HepG2 (cell line): Measurements from ENCODE around the gene SIMC1. TPM values are rescaled to one million over a fixed set of nuclear protein-coding genes. Genes with fewer than 3 reads are reported as not detected.
A peak's percentile ranks its signal among the peaks of the same experiment; 100 is the strongest.

Experiments used
- EEA1 ChIP-seq: sonication (generic); formaldehyde crosslinking; IDR thresholded peaks from 2 replicates; pipeline ENCODE4 v1.5.1; 2020; ENCODE audit warnings: mild to moderate bottlenecking, missing genetic modification reagents, borderline replicate concordance
- HOXD1 ChIP-seq: sonication (generic); formaldehyde crosslinking; IDR thresholded peaks from 2 replicates; pipeline ENCODE4 v1.5.0; 2020; ENCODE audit warnings: missing genetic modification reagents
- PRPF4 ChIP-seq: fragments of 200-400 bp; formaldehyde crosslinking; IDR thresholded peaks from 2 replicates; pipeline ENCODE4 v1.6.1; 2016; ENCODE audit warnings: low read length, low read depth; ENCODE audit not compliant: poor library complexity, severe bottlenecking
- SSRP1 ChIP-seq: IDR thresholded peaks from 2 replicates; pipeline ENCODE4 v1.6.1; 2016; ENCODE audit warnings: control low read depth
- TCF7 ChIP-seq: sonication (generic); IDR thresholded peaks from 2 replicates; pipeline ENCODE4 v1.6.1; 2016; ENCODE audit warnings: antibody characterized with exemption, low read depth
- TCF7L2 ChIP-seq: IDR thresholded peaks from 2 replicates; pipeline ENCODE4 v1.6.1; 2011; ENCODE audit warnings: mild to moderate bottlenecking, low read depth, low read length, moderate library complexity
- THYN1 ChIP-seq: sonication (generic); formaldehyde crosslinking; IDR thresholded peaks from 2 replicates; pipeline ENCODE4 v1.8.1; 2023; ENCODE audit warnings: low read depth, mild to moderate bottlenecking, moderate library complexity, missing genetic modification reagents, borderline replicate concordance
- ZFP1 ChIP-seq: IDR thresholded peaks from 2 replicates; pipeline ENCODE4 v1.6.1; 2016
- ZNF225 ChIP-seq: sonication (generic); formaldehyde crosslinking; IDR thresholded peaks from 2 replicates; pipeline ENCODE4 v1.4.0; 2020; ENCODE audit warnings: mild to moderate bottlenecking, missing genetic modification reagents
- ZNF343 ChIP-seq: sonication (generic); formaldehyde crosslinking; IDR thresholded peaks from 2 replicates; pipeline ENCODE4 v1.4.0; 2020; ENCODE audit warnings: mild to moderate bottlenecking, missing genetic modification reagents
- ZNF547 ChIP-seq: sonication (generic); formaldehyde crosslinking; IDR thresholded peaks from 2 replicates; pipeline ENCODE4 v1.5.1; 2020; ENCODE audit warnings: mild to moderate bottlenecking, missing genetic modification reagents
- ZNF616 ChIP-seq: sonication (generic); formaldehyde crosslinking; IDR thresholded peaks from 2 replicates; pipeline ENCODE4 v1.5.0; 2020; ENCODE audit warnings: low read depth, mild to moderate bottlenecking, missing genetic modification reagents
- polyA plus RNA-seq, 8 experiments: library from polyadenylated mRNA; depleted of rRNA in 3 of 8; stranded (reverse) in 7 of 8; unstranded in 1 of 8; fragments of >200 nt; fragmentation: Illumina TruSeq in 4 of 8; extraction: Trizol in 4 of 8; gene quantifications; 2 replicates each; pipeline versions ENCODE4 v1.2.1 to v1.2.3, GENCODE V29; 2011 to 2016; ENCODE audit warnings: low read depth in 4 of 8, missing spikeins in 1 of 8, mixed read lengths in 1 of 8; ENCODE audit not compliant: insufficient read depth in 1 of 8
- total RNA-seq, 5 experiments: library from RNA; depleted of rRNA; stranded (reverse); fragments of >200 nt; fragmentation: Illumina TruSeq; extraction: Trizol; gene quantifications; 2 replicates each; pipeline ENCODE4 v1.2.3, GENCODE V29; 2016; ENCODE audit warnings: low read depth in 1 of 5
- TF ChIP-seq, protein P1 (sequence below): sonication (generic); formaldehyde crosslinking; IDR thresholded peaks from 2 replicates; pipeline ENCODE4 v1.4.0; 2020; ENCODE audit warnings: missing genetic modification reagents, mild to moderate bottlenecking, borderline replicate concordance
- TF ChIP-seq, protein P2 (sequence below): IDR thresholded peaks from 2 replicates; pipeline ENCODE4 v1.6.1; 2016; ENCODE audit warnings: missing biosample characterization, missing genetic modification reagents, low read depth
- TF ChIP-seq, protein P3 (sequence below): sonication (generic); formaldehyde crosslinking; IDR thresholded peaks from 2 replicates; pipeline ENCODE4 v1.4.0; 2020; ENCODE audit warnings: missing genetic modification reagents
- TF ChIP-seq, protein P4 (sequence below): sonication (generic); formaldehyde crosslinking; IDR thresholded peaks from 2 replicates; pipeline ENCODE4 v1.4.0; 2020; ENCODE audit warnings: missing genetic modification reagents

SIMC1 gene
- total and polyA plus RNA-seq, 2 of the 13 experiments (the other 11 are each of a cell fraction or from before 2014, with no cell fraction given): 5.4 to 6.8 TPM

DNA sequence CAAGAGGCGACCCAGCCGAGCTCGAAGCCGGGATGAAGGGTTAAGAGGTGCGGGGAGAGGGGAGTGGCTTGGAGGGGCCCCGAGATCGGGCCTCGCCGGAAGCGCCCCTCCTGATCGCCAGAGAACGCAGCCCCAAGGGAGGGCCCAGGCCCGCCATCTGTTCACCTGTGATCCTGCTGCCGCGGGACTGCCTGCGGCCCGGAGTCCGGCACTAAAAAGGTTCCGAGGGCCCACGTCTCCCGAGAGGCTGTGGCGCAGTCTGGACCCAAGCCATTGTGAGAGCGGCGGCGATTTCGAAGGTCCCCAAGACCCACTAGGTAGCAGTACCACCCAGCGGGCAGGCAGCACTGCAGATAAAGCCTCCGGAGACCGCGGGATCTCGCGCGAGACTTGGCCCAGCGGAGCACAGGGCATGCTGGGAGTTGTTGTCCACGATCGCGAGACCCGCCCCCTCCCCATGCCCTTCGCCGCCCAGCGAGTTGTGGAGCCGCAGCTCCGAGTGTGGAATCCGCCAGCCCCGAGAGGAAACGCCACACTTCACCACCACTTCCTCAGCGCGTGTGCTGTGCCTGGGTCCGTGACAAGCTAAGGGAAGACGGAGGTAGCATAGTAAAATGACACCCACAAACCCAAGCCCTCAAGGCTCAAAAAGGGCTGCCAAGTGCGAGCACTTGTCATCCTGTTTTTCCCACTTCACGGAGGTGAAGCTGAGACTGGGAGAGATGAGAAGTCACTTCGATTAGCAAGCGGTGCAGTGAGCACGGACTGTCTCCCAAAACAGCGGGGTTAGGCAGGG is 123.4 kb downstream of the SIMC1 start, which contains the start of gene KIAA1191 (continued):
- TF ChIP-seq, protein P1, sequence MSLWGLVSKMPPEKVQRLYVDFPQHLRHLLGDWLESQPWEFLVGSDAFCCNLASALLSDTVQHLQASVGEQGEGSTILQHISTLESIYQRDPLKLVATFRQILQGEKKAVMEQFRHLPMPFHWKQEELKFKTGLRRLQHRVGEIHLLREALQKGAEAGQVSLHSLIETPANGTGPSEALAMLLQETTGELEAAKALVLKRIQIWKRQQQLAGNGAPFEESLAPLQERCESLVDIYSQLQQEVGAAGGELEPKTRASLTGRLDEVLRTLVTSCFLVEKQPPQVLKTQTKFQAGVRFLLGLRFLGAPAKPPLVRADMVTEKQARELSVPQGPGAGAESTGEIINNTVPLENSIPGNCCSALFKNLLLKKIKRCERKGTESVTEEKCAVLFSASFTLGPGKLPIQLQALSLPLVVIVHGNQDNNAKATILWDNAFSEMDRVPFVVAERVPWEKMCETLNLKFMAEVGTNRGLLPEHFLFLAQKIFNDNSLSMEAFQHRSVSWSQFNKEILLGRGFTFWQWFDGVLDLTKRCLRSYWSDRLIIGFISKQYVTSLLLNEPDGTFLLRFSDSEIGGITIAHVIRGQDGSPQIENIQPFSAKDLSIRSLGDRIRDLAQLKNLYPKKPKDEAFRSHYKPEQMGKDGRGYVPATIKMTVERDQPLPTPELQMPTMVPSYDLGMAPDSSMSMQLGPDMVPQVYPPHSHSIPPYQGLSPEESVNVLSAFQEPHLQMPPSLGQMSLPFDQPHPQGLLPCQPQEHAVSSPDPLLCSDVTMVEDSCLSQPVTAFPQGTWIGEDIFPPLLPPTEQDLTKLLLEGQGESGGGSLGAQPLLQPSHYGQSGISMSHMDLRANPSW (CRISPR knock-in tag): peak; percentile 77; the same call in 1 of the 2 replicates
- TF ChIP-seq ZNF343 (CRISPR knock-in tag): peak; percentile 75; the same call in 1 of the 2 replicates
- TF ChIP-seq, protein P2, sequence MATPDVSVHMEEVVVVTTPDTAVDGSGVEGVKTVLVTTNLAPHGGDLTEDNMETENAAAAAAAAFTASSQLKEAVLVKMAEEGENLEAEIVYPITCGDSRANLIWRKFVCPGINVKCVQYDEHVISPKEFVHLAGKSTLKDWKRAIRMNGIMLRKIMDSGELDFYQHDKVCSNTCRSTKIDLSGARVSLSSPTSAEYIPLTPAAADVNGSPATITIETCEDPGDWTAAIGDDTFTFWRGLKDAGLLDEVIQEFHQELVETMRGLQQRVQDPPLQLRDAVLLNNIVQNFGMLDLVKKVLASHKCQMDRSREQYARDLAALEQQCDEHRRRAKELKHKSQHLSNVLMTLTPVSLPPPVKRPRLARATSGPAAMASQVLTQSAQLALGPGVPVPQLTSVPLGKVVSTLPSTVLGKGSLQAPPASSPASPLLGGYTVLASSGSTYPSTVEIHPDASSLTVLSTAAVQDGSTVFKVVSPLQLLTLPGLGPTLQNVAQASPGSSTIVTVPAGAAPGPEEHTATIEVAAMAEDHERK (CRISPR knock-in tag): no peak
- peak; percentile 84; the same call in 1 of the 2 replicates for TF ChIP-seq ZNF616 (CRISPR knock-in tag)
- no peak for TF ChIP-seq TCF7L2
- TF ChIP-seq, protein P3, sequence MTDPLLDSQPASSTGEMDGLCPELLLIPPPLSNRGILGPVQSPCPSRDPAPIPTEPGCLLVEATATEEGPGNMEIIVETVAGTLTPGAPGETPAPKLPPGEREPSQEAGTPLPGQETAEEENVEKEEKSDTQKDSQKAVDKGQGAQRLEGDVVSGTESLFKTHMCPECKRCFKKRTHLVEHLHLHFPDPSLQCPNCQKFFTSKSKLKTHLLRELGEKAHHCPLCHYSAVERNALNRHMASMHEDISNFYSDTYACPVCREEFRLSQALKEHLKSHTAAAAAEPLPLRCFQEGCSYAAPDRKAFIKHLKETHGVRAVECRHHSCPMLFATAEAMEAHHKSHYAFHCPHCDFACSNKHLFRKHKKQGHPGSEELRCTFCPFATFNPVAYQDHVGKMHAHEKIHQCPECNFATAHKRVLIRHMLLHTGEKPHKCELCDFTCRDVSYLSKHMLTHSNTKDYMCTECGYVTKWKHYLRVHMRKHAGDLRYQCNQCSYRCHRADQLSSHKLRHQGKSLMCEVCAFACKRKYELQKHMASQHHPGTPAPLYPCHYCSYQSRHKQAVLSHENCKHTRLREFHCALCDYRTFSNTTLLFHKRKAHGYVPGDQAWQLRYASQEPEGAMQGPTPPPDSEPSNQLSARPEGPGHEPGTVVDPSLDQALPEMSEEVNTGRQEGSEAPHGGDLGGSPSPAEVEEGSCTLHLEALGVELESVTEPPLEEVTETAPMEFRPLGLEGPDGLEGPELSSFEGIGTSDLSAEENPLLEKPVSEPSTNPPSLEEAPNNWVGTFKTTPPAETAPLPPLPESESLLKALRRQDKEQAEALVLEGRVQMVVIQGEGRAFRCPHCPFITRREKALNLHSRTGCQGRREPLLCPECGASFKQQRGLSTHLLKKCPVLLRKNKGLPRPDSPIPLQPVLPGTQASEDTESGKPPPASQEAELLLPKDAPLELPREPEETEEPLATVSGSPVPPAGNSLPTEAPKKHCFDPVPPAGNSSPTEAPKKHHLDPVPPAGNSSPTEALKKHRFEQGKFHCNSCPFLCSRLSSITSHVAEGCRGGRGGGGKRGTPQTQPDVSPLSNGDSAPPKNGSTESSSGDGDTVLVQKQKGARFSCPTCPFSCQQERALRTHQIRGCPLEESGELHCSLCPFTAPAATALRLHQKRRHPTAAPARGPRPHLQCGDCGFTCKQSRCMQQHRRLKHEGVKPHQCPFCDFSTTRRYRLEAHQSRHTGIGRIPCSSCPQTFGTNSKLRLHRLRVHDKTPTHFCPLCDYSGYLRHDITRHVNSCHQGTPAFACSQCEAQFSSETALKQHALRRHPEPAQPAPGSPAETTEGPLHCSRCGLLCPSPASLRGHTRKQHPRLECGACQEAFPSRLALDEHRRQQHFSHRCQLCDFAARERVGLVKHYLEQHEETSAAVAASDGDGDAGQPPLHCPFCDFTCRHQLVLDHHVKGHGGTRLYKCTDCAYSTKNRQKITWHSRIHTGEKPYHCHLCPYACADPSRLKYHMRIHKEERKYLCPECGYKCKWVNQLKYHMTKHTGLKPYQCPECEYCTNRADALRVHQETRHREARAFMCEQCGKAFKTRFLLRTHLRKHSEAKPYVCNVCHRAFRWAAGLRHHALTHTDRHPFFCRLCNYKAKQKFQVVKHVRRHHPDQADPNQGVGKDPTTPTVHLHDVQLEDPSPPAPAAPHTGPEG: no peak
- TF ChIP-seq HOXD1 (CRISPR knock-in tag): peak; percentile 52; the same call in 1 of the 2 replicates
- TF ChIP-seq ZNF225 (CRISPR knock-in tag): peak; percentile 92
- TF ChIP-seq THYN1 (CRISPR knock-in tag): no peak
- TF ChIP-seq PRPF4: no peak
- TF ChIP-seq ZNF547 (CRISPR knock-in tag): peak; percentile 81
- TF ChIP-seq SSRP1 (CRISPR knock-in tag): no peak
- TF ChIP-seq TCF7: no peak
- TF ChIP-seq, protein P4, sequence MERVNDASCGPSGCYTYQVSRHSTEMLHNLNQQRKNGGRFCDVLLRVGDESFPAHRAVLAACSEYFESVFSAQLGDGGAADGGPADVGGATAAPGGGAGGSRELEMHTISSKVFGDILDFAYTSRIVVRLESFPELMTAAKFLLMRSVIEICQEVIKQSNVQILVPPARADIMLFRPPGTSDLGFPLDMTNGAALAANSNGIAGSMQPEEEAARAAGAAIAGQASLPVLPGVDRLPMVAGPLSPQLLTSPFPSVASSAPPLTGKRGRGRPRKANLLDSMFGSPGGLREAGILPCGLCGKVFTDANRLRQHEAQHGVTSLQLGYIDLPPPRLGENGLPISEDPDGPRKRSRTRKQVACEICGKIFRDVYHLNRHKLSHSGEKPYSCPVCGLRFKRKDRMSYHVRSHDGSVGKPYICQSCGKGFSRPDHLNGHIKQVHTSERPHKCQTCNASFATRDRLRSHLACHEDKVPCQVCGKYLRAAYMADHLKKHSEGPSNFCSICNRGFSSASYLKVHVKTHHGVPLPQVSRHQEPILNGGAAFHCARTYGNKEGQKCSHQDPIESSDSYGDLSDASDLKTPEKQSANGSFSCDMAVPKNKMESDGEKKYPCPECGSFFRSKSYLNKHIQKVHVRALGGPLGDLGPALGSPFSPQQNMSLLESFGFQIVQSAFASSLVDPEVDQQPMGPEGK (CRISPR knock-in tag): peak; percentile 78
- 0 out of 2 replicates have a peak, but pooled peaks have one; percentile 23 for TF ChIP-seq ZFP1 (CRISPR knock-in tag)
- no peak for TF ChIP-seq EEA1 (CRISPR knock-in tag)
